T-cell (primary cell): ENCODE measurements around the gene USP5. TPM values are rescaled to one million over a fixed set of nuclear protein-coding genes. Genes with fewer than 3 reads are reported as not detected.
A peak's percentile ranks its signal among the peaks of the same experiment; 100 is the strongest.
"Not testable (repeated sequence)": the region's sequence is repeated elsewhere in the genome, so short reads cannot be mapped to it uniquely, and the experiment has no call there.

Experiments used
- ATAC-seq, 4 experiments: fragments of 200-7000 bp in 3 of 4; fragments of 150-1000 bp in 1 of 4; cut with Tn5 transposase; replicated peaks in 1 of 4; 1 replicate in 3 of 4; 2 replicates in 1 of 4; pipeline ENCODE4 v1.10.0; 2021; ENCODE audit warnings: moderate library complexity in 3 of 4, mild to moderate bottlenecking in 2 of 4, moderate number of reproducible peaks in 1 of 4
- CTCF ChIA-PET, 2 donors: fragments of 300-600 bp; sonication (Branson Sonifier 250); formaldehyde crosslinking; loops; one replicate each; lab custom pipeline; 2022; ENCODE audit warnings: antibody characterized with exemption in 2 of 2; lab: Charles Lee
- POLR2A ChIA-PET, 2 donors: fragments of 300-600 bp; sonication (Branson Sonifier 250); formaldehyde crosslinking; loops; one replicate each; lab custom pipeline; 2022; ENCODE audit warnings: antibody characterized with exemption in 2 of 2; lab: Charles Lee
- DNase-seq, 35 experiments: peaks; one replicate each; pipeline versions ENCODE4 v3.0.0 to v3.0.0-alpha.2; 2013 to 2023
- H3K27ac ChIP-seq: one replicate; pipeline ENCODE4 v1.5.1; 2013; ENCODE audit warnings: low read length
- H3K27me3 ChIP-seq, 2 experiments: replicated peaks in 1 of 2; 1 replicate in 1 of 2; 2 replicates in 1 of 2; pipeline versions ENCODE4 v1.6.1 to v1.7.0; 2013; ENCODE audit warnings: low read length in 1 of 2, mixed read lengths in 1 of 2; ENCODE audit not compliant: control insufficient read depth in 2 of 2, insufficient read depth in 2 of 2; ENCODE audit errors: extremely low read depth in 1 of 2
- H3K36me3 ChIP-seq, 2 donors: 1 replicate in 1 of 2; 2 replicates in 1 of 2; pipeline versions ENCODE4 v1.6.1 to v1.7.0; 2013; ENCODE audit warnings: low read length in 1 of 2; ENCODE audit not compliant: control insufficient read depth in 2 of 2, insufficient read depth in 1 of 2; ENCODE audit errors: extremely low read depth in 1 of 2
- H3K4me1 ChIP-seq, 2 experiments: 1 replicate in 1 of 2; 2 replicates in 1 of 2; pipeline versions ENCODE4 v1.6.1 to v1.7.0; 2013; ENCODE audit warnings: low read length in 2 of 2, mixed read lengths in 1 of 2; ENCODE audit not compliant: insufficient read depth in 2 of 2, control insufficient read depth in 1 of 2; ENCODE audit errors: extremely low read depth in 1 of 2
- H3K4me3 ChIP-seq, 2 donors: 1 replicate in 1 of 2; 2 replicates in 1 of 2; pipeline versions ENCODE4 v1.5.1 to v1.7.0; 2013; ENCODE audit warnings: mild to moderate bottlenecking in 2 of 2, low read length in 1 of 2, moderate library complexity in 1 of 2; ENCODE audit not compliant: control insufficient read depth in 1 of 2; ENCODE audit errors: extremely low read depth in 1 of 2
- H3K9me3 ChIP-seq: 2 replicates; pipeline ENCODE4 v1.7.0; 2013
- H3K27ac Mint-ChIP-seq, 2 donors: one replicate each; pipeline ENCODE4 v1.8.0; 2020 to 2021; ENCODE audit warnings: mild to moderate bottlenecking in 2 of 2, mixed read lengths in 2 of 2
- H3K27me3 Mint-ChIP-seq, 2 donors: one replicate each; pipeline ENCODE4 v1.8.0; 2021 to 2022; ENCODE audit warnings: mixed read lengths in 2 of 2
- H3K36me3 Mint-ChIP-seq: one replicate; pipeline ENCODE4 v1.8.0; 2021; ENCODE audit warnings: mixed read lengths
- H3K4me1 Mint-ChIP-seq, 3 donors: one replicate each; pipeline ENCODE4 v1.8.0; 2020 to 2022; ENCODE audit warnings: mixed read lengths in 3 of 3, mild to moderate bottlenecking in 1 of 3
- H3K4me3 Mint-ChIP-seq, 3 donors: one replicate each; pipeline ENCODE4 v1.8.0; 2020 to 2022; ENCODE audit warnings: mild to moderate bottlenecking in 3 of 3, mixed read lengths in 3 of 3, moderate library complexity in 3 of 3
- H3K9me3 Mint-ChIP-seq, 3 donors: one replicate each; pipeline ENCODE4 v1.8.0; 2020 to 2022; ENCODE audit warnings: mixed read lengths in 3 of 3
- WGBS: methylation state at CpG from one replicate; pipeline ENCODE4 v1.1.5; 2013; ENCODE audit warnings: missing lambda C conversion rate; ENCODE audit not compliant: insufficient coverage; 5-methylcytosine and 5-hydroxymethylcytosine counted together
- total RNA-seq, 35 experiments: library from RNA in 6 of 35; stranded (reverse) in 6 of 35; fragments of 120-200 nt in 1 of 35; gene quantifications; one replicate each; pipeline versions ENCODE4 v1.2.1 to v1.2.4 and lab custom pipeline; 2013 to 2026

USP5 gene
- total RNA-seq, 5 donors from 2014 or later (not counting 1 experiment from before 2014, with no cell fraction given): 64.2 to 95.8 (median 85.8) TPM

DNA sequence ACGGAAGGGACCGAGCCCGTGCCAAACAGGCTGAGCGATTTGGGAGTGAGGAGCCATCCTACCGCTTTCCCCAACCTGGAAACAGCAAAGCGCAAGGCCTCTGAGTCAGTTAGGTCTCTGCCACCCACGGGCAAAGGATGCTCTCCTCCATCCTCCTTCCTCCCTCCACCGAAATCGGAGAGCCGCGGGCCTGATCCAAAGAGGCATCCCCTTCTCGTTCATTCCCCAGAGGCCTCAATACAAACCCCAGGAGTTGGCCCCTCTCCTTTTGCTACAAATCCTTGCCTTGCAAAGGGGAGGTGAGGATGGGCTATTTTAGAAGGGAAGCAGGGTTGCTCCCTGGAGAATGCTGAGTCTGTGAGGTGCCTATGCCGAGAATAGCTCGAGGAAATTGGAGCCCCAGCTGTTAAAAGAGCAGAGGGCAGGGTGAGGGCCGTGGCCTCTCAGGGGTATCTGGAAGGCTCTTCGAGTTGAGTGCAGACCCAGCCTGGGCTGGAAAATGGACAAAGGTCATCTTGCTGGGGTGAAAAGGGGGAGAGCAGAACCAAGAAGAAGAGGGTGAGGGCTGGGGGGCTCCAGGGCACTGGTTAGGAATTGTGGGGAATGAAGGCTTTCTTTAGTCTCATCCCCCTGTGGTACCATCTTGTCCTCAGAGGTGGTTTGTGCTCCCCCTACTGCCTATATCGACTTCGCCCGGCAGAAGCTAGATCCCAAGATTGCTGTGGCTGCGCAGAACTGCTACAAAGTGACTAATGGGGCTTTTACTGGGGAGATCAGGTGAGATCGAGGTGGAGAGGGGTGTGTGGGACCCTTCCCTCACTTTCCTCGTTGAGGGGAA lies 16.5 kb downstream of the USP5 start:
- POLR2A ChIA-PET: interaction anchor here in 1 of 2 donors (0.7 kb wide), 1 partner anchor 16 kb away, joined by 3 read pairs; the partner anchor contains the start of gene USP5
- no peaks in the 10 kb centered on the region for H3K27me3 ChIP-seq
- DNase-seq: no peak
- Mint-ChIP-seq H3K27ac (peak overlapping the region; percentile 89), H3K4me3 (peak overlapping the region; percentile 85 to 89 (median 87)), H3K36me3 (peaks cover 31% of the 10 kb centered on the region), H3K4me1 (peaks cover 51 to 54% (median 54%) of the 10 kb centered on the region in 3 donors), H3K27me3 (no peaks in the 10 kb centered on the region), H3K9me3 (no peaks in the 10 kb centered on the region)
- CTCF ChIA-PET: interaction anchor here (0.9 to 4.7 kb wide), 14 partner anchors 13 to 277 kb away, joined by 3 to 23 read pairs (median 4); partner anchors contain the start of genes C12orf57 (in 1 of the 2), CDCA3 (in 1 of the 2), RNU7-1 (in 1 of the 2) and USP5 (in 1 of the 2)
- H3K4me1 ChIP-seq: peaks cover 20 to 61% of the 10 kb centered on the region in 2 experiments
- H3K9me3 ChIP-seq: no peaks in the 10 kb centered on the region
- peak overlapping the region; percentile 62 to 65 for H3K4me3 ChIP-seq
- ATAC-seq: peak in 2 of 4 experiments; percentile 0 to 1
- peaks cover 10 to 40% of the 10 kb centered on the region in 2 donors for H3K36me3 ChIP-seq
- 4% methylated on average over 10 of the region's 22 CpGs for WGBS
- H3K27ac ChIP-seq: peak overlapping the region; percentile 62

DNA sequence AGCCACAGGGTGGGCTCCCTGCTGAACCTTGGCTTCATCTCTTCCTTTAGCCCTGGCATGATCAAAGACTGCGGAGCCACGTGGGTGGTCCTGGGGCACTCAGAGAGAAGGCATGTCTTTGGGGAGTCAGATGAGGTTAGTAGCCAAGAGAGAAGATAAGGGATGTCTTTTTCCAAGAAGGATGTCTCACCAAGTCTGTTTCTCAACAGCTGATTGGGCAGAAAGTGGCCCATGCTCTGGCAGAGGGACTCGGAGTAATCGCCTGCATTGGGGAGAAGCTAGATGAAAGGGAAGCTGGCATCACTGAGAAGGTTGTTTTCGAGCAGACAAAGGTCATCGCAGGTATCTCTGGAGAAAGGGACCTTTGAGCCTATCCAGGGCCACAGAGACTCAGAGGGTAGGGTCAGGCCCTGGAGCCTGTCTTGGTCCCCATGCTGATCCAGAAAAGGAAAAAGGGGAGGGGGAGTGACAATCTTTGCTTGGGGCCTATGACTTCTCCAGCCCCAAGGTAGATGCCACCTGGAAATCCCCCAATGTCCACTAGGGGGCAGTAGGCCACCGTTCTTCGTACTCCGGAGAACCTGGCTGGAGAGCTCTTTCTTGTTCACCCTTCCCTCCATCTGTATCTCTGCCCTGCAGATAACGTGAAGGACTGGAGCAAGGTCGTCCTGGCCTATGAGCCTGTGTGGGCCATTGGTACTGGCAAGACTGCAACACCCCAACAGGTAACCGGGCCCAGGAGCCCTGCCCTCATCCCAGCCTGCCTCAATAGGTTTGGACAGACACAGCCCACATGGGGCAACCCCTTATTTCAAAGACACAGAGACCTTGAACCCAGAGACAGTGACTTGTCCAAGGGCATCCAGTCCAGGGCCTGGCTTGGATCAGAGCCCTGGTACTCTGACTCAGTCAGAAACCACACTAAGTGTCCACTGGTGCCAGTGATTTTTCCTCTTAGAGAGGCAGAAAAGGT lies 17.4 kb downstream of the USP5 start:
- Mint-ChIP-seq H3K9me3 (no peaks in the 10 kb centered on the region), H3K36me3 (peaks cover 29% of the 10 kb centered on the region)

DNA sequence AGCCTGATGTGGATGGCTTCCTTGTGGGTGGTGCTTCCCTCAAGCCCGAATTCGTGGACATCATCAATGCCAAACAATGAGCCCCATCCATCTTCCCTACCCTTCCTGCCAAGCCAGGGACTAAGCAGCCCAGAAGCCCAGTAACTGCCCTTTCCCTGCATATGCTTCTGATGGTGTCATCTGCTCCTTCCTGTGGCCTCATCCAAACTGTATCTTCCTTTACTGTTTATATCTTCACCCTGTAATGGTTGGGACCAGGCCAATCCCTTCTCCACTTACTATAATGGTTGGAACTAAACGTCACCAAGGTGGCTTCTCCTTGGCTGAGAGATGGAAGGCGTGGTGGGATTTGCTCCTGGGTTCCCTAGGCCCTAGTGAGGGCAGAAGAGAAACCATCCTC lies 18.4 kb downstream of the USP5 start:
- H3K27ac ChIP-seq, H3K9me3 Mint-ChIP-seq, H3K9me3 ChIP-seq, DNase-seq, H3K27me3 Mint-ChIP-seq, ATAC-seq, H3K27me3 ChIP-seq, H3K4me3 ChIP-seq: not testable (repeated sequence)
- Histone ChIP-seq H3K36me3 (peaks cover 0 to 25% of the 10 kb centered on the region in 2 donors), H3K4me1 (peaks cover 20 to 71% of the 10 kb centered on the region in 2 experiments)
- POLR2A ChIA-PET: interaction anchor here (0.6 to 0.7 kb wide), 3 partner anchors 44 to 719 kb away, joined by 3 to 4 read pairs (median 4); partner anchors contain the start of gene ENO2 (in 1 of the 2)
- peak overlapping the region; percentile 66 to 89 for H3K27ac Mint-ChIP-seq
- H3K4me1 Mint-ChIP-seq: peaks cover 54 to 60% (median 57%) of the 10 kb centered on the region in 3 donors
- CTCF ChIA-PET: interaction anchor here (0.8 to 4.7 kb wide), 7 partner anchors 21 to 243 kb away, joined by 3 to 23 read pairs (median 5); partner anchors contain the start of genes C12orf57 (in 1 of the 2) and RNU7-1 (in 1 of the 2)
- peak overlapping the region in 1 of 3 donors; percentile 93 for H3K4me3 Mint-ChIP-seq
- peaks cover 21% of the 10 kb centered on the region for H3K36me3 Mint-ChIP-seq
- WGBS: no CpG with 5 or more reads among the region's 4 CpGs

More for the DNA sequence above, 17.4 kb downstream of the USP5 start:
- Histone ChIP-seq H3K9me3 (no peaks in the 10 kb centered on the region), H3K4me1 (peaks cover 20 to 70% of the 10 kb centered on the region in 2 experiments), H3K27me3 (no peaks in the 10 kb centered on the region), H3K4me3 (no peak overlapping the region), H3K27ac (peak overlapping the region; percentile 62), H3K36me3 (peaks cover 5 to 32% of the 10 kb centered on the region in 2 donors)
- peak in 1 of 4 experiments; percentile 10 for ATAC-seq
- Mint-ChIP-seq H3K27ac (peak overlapping the region; percentile 89), H3K4me1 (peaks cover 54 to 58% (median 54%) of the 10 kb centered on the region in 3 donors), H3K4me3 (peak overlapping the region; percentile 85 to 89 (median 87)), H3K27me3 (no peaks in the 10 kb centered on the region)
- peak; percentile 63 to 92 (median 81) for DNase-seq
- POLR2A ChIA-PET: interaction anchor here in 1 of 2 donors (1.0 kb wide), 1 partner anchor 74 kb away, joined by 5 read pairs; the partner anchor contains the start of genes C12orf57 and RNU7-1
- CTCF ChIA-PET: interaction anchor here (0.6 to 4.7 kb wide), 35 partner anchors 12 to 278 kb away, joined by 3 to 23 read pairs (median 4); partner anchors contain the start of genes C12orf57 (in 1 of the 2), C1R (in 1 of the 2), C1RL (in 1 of the 2) and CDCA3 (in 1 of the 2)
- WGBS: 38% methylated on average over 11 of the region's 12 CpGs

DNA sequence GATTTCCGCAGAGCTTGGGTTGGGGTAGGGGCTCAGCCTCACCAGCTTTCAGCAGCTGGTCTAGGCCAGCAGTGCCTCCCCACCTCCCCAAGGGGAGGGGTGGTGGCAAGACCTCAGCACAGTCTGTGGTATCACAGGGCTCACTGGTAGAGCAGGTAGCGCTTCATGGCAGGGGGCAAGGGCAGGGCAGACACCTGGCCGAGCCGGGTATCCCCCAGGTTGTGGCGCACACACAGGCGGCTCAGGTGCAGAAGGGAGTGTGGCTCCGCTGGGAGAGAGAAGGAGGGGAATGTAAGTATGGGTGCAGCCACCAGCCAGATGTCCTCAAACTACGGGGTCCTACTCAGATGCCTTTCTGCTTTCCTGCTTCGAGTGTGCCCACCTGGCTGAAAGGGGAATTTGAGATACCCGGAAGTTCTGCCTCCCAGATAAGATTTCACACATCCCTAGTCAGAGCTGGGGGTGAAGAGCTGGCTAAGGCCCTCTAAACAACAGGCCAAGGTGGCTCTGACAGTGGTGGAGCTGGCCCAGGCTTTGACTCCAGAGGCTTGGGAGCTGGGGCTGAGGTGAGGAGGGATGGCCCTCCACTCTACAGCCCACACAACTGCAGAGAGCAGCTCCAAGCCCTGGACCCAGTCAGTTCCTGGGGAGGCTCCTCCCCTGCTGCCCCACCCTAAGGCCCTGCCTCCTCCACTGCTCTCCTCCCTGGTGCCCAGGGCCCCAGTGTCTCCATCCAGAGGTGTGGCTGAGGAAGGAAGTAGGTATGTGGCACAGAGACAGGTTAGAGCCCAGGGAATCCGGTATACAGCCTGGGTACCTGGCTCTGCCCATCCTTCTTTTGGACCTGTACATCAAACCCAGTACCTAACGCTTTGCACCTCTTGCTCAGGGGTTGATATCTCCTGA lies 19.4 kb downstream of the USP5 start:
- Histone ChIP-seq H3K9me3 (no peaks in the 10 kb centered on the region), H3K4me3 (peak overlapping the region; percentile 77 to 94), H3K4me1 (peaks cover 20 to 69% of the 10 kb centered on the region in 2 experiments), H3K27me3 (no peaks in the 10 kb centered on the region), H3K27ac (no peak overlapping the region), H3K36me3 (peaks cover 0 to 21% of the 10 kb centered on the region in 2 donors)
- peaks cover 19% of the 10 kb centered on the region for H3K36me3 Mint-ChIP-seq
- ChIA-PET POLR2A (interaction anchor here in 1 of 2 donors (0.5 kb wide), 1 partner anchor 115 kb away, joined by 3 read pairs; no protein-coding TSS in a partner anchor), CTCF (interaction anchor here (0.7 to 4.7 kb wide), 16 partner anchors 16 to 256 kb away, joined by 3 to 58 read pairs (median 5); partner anchors contain the start of genes C12orf57 (in 1 of the 2), CDCA3 (in 1 of the 2), ENO2 (in 1 of the 2) and MLF2 (in 1 of the 2))
- H3K9me3 Mint-ChIP-seq: no peaks in the 10 kb centered on the region
- ATAC-seq: no peak
- peaks cover 52 to 63% (median 59%) of the 10 kb centered on the region in 3 donors for H3K4me1 Mint-ChIP-seq
- WGBS: 87% methylated on average over 8 of the region's 12 CpGs
- H3K27ac Mint-ChIP-seq: peak overlapping the region; percentile 89 to 90
- H3K4me3 Mint-ChIP-seq: peak overlapping the region; percentile 87 to 93 (median 89)
- peak in 5 of 35 experiments; percentile 14 to 35 (median 23) for DNase-seq
- H3K27me3 Mint-ChIP-seq: no peaks in the 10 kb centered on the region
